MM.1S (cell line): ENCODE data around the gene CCDC194.

Experiments
- DNase-seq: peaks from one replicate; pipeline ENCODE4 v3.0.0-alpha.2; 2015
- H2AFZ ChIP-seq: fragments of 300-600 bp; sonication (generic); 2 replicates; pipeline ENCODE4 v1.6.0; 2016; ENCODE audit warnings: antibody characterized with exemption, low read length
- H3F3A ChIP-seq: fragments of 300-600 bp; sonication (generic); 2 replicates; pipeline ENCODE4 v1.6.1; 2016; ENCODE audit warnings: mild to moderate bottlenecking, antibody characterized with exemption, low read length, moderate library complexity, mixed read lengths; ENCODE audit not compliant: insufficient read depth
- H3K27ac ChIP-seq: fragments of 300-600 bp; sonication (generic); 2 replicates; pipeline ENCODE4 v1.5.1; 2016; ENCODE audit warnings: mild to moderate bottlenecking, low read length
- H3K27me3 ChIP-seq: fragments of 300-600 bp; sonication (generic); replicated peaks from 2 replicates; pipeline ENCODE4 v1.6.0; 2016; ENCODE audit warnings: low read length; ENCODE audit not compliant: insufficient read depth
- H3K36me3 ChIP-seq: fragments of 300-600 bp; sonication (generic); replicated peaks from 2 replicates; pipeline ENCODE4 v1.6.1; 2016; ENCODE audit warnings: mild to moderate bottlenecking, low read length, mixed read lengths; ENCODE audit not compliant: insufficient read depth
- H3K4me1 ChIP-seq: fragments of 300-600 bp; sonication (generic); 2 replicates; pipeline ENCODE4 v1.6.1; 2016; ENCODE audit warnings: low read length, mixed read lengths
- H3K4me2 ChIP-seq: fragments of 300-600 bp; sonication (generic); 2 replicates; pipeline ENCODE4 v1.6.0; 2016; ENCODE audit warnings: low read depth, low read length
- H3K4me3 ChIP-seq: fragments of 300-600 bp; sonication (generic); 2 replicates; pipeline ENCODE4 v1.5.1; 2016; ENCODE audit warnings: low read length, mixed read lengths
- H3K79me2 ChIP-seq: fragments of 300-600 bp; sonication (generic); 2 replicates; pipeline ENCODE4 v1.6.1; 2016; ENCODE audit warnings: mixed run types, low read length, mixed read lengths
- H3K9ac ChIP-seq: fragments of 300-600 bp; sonication (generic); 2 replicates; pipeline ENCODE4 v1.6.1; 2016; ENCODE audit warnings: low read length, mixed read lengths
- H3K9me2 ChIP-seq: fragments of 300-600 bp; sonication (generic); replicated peaks from 2 replicates; pipeline ENCODE4 v1.6.1; 2016; ENCODE audit warnings: mild to moderate bottlenecking, low read length, mixed read lengths; ENCODE audit not compliant: insufficient read depth
- H3K9me3 ChIP-seq: fragments of 300-600 bp; sonication (generic); replicated peaks from 2 replicates; pipeline ENCODE4 v1.6.1; 2016; ENCODE audit warnings: mild to moderate bottlenecking, low read length, mixed read lengths; ENCODE audit not compliant: insufficient read depth
- H4K20me1 ChIP-seq: fragments of 300-600 bp; sonication (generic); 2 replicates; pipeline ENCODE4 v1.6.1; 2016; ENCODE audit warnings: mild to moderate bottlenecking, low read length, moderate library complexity, mixed read lengths; ENCODE audit not compliant: insufficient read depth
- EZH2 ChIP-seq: fragments of 300-600 bp; sonication (generic); optimal IDR thresholded peaks from 2 replicates; pipeline ENCODE3; 2017; ENCODE audit warnings: low read depth, mild to moderate bottlenecking, antibody characterized with exemption, low read length, mixed read lengths
- EZH2phosphoT487 ChIP-seq: fragments of 300-600 bp; sonication (generic); IDR thresholded peaks from 2 replicates; pipeline ENCODE4 v1.6.1; 2018; ENCODE audit warnings: antibody characterized with exemption, low read length
- TF ChIP-seq, protein P1 (sequence below): fragments of 300-600 bp; sonication (generic); IDR thresholded peaks from 2 replicates; pipeline ENCODE4 v1.5.1; 2016; ENCODE audit warnings: antibody characterized with exemption, low read length, mixed read lengths

The CCDC194 gene

GRCh38 chr19:17436094-17436873 is 42.3 kb upstream of the CCDC194 start:
- Histone ChIP-seq H3K4me2 (no peak overlapping the region), H3K4me3 (no peak overlapping the region), H3K36me3 (no peaks in the 10 kb centered on the region), H3K9me3 (no peaks in the 10 kb centered on the region), H3K79me2 (no peaks in the 10 kb centered on the region), H3K9ac (no peak overlapping the region), H2AFZ (no peak overlapping the region), H3K27me3 (peaks cover 47% of the 10 kb centered on the region), H4K20me1 (no peaks in the 10 kb centered on the region), H3F3A (no peaks in the 10 kb centered on the region), H3K4me1 (no peaks in the 10 kb centered on the region), H3K27ac (no peak overlapping the region), H3K9me2 (no peaks in the 10 kb centered on the region)
- TF ChIP-seq EZH2phosphoT487 (no peak), EZH2 (no peak)
- TF ChIP-seq, protein P1, sequence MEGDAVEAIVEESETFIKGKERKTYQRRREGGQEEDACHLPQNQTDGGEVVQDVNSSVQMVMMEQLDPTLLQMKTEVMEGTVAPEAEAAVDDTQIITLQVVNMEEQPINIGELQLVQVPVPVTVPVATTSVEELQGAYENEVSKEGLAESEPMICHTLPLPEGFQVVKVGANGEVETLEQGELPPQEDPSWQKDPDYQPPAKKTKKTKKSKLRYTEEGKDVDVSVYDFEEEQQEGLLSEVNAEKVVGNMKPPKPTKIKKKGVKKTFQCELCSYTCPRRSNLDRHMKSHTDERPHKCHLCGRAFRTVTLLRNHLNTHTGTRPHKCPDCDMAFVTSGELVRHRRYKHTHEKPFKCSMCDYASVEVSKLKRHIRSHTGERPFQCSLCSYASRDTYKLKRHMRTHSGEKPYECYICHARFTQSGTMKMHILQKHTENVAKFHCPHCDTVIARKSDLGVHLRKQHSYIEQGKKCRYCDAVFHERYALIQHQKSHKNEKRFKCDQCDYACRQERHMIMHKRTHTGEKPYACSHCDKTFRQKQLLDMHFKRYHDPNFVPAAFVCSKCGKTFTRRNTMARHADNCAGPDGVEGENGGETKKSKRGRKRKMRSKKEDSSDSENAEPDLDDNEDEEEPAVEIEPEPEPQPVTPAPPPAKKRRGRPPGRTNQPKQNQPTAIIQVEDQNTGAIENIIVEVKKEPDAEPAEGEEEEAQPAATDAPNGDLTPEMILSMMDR: no peak
- DNase-seq: no peak

DNA sequence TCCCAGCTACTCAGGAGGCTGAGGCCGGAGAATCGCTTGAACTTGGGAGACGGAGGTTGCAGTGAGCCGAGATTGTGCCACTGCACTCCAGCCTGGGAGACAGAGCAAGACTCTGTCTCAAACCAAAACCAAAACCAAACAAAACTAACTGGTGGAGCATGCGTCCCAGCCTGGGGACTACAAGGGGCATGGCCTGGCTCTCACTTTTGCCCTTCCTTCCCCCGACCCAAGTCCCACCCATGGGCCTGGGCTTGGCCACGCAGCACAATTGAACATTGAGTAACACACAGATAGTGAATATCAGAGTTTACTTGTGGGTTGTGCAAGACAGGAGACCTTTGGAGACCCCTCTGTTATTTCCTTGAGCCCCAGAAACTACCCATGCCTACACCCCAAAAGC is 41.2 kb upstream of the CCDC194 start:
- Histone ChIP-seq H3F3A (no peaks in the 10 kb centered on the region), H4K20me1 (no peaks in the 10 kb centered on the region), H3K4me1 (no peaks in the 10 kb centered on the region), H3K9me3 (no peaks in the 10 kb centered on the region), H3K9me2 (no peaks in the 10 kb centered on the region), H3K27me3 (peaks cover 48% of the 10 kb centered on the region), H3K4me2 (peak overlapping the region; percentile 46; the same call in 1 of the 2 replicates), H3K4me3 (no peak overlapping the region; the same call in 1 of the 2 replicates), H3K36me3 (no peaks in the 10 kb centered on the region), H3K27ac (no peak overlapping the region), H2AFZ (peak overlapping the region; percentile 7; the same call in 1 of the 2 replicates), H3K9ac (no peak overlapping the region), H3K79me2 (no peaks in the 10 kb centered on the region)
- DNase-seq: peak; percentile 26
- TF ChIP-seq, protein P1: no peak
- no peak for TF ChIP-seq EZH2phosphoT487
- TF ChIP-seq EZH2: no peak

- Histone ChIP-seq H4K20me1 (no peaks in the 10 kb centered on the region), H3K79me2 (no peaks in the 10 kb centered on the region), H2AFZ (no peak overlapping the region), H3K4me1 (no peaks in the 10 kb centered on the region), H3F3A (no peaks in the 10 kb centered on the region), H3K9me2 (no peaks in the 10 kb centered on the region), H3K4me2 (no peak overlapping the region), H3K9ac (no peak overlapping the region), H3K27ac (no peak overlapping the region), H3K9me3 (no peaks in the 10 kb centered on the region), H3K36me3 (no peaks in the 10 kb centered on the region), H3K27me3 (peaks cover 34% of the 10 kb centered on the region), H3K4me3 (no peak overlapping the region)
- DNase-seq: no peak
- no peak for TF ChIP-seq EZH2phosphoT487
- no peak for TF ChIP-seq EZH2
- TF ChIP-seq, protein P1: no peak
Observed at GRCh38 chr19:17431417-17431816, 37.4 kb upstream of the CCDC194 start.
